SK-N-MC (cell line): ENCODE results near the gene UBE2E2.

ENCODE experiments used
- EZH2 ChIP-seq: fragments of 200-600 bp; sonication (generic); IDR thresholded peaks from one replicate; pipeline ENCODE4 v1.6.1; 2017; ENCODE audit warnings: antibody characterized with exemption
- POLR2AphosphoS5 ChIP-seq: IDR thresholded peaks from 2 replicates; pipeline ENCODE4 v1.6.1; 2012; ENCODE audit warnings: mild to moderate bottlenecking, low read depth, low read length, borderline replicate concordance

DNA sequence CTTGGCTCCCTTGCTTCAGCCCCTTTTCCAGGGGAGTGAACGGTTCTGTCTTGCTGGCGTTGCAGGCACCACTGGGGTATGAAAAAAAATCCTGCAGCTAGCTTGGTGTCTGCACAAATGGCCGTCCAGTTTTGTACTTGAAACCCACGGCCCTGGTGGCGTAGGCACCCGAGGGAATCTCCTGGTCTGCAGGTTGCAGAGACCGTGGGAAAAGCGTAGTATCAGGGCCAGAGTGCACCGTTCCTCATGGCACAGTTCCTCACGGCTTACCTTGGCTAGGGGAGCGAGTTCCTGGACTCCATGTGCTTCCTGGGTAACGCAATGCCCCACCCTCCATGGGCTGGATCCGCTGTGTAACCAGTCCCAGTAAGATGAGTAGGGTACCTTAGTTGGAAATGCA lies 214.9 kb downstream of the UBE2E2 start:
- no peak for TF ChIP-seq EZH2
- TF ChIP-seq POLR2AphosphoS5: no peak
